ENCODE data around the gene SLIT3. TPM values are rescaled to one million over a fixed set of nuclear protein-coding genes. Genes with fewer than 3 reads are reported as not detected.

Gene SLIT3
- total RNA-seq, 1 donor from 2014 or later, result 0.66 TPM

- intact Hi-C loops (cut with micrococcal nuclease), result no loop called here
Observed at GRCh38 chr5:168941901-168942300, 359.0 kb downstream of the SLIT3 start.

- intact Hi-C loops (cut with micrococcal nuclease), result no loop called here
Observed at GRCh38 chr5:168940712-168941111, 360.2 kb downstream of the SLIT3 start.

- intact Hi-C loops (cut with micrococcal nuclease), result no loop called here
Observed at GRCh38 chr5:168939887-168940544, 360.9 kb downstream of the SLIT3 start.

- intact Hi-C loops (cut with micrococcal nuclease), result no loop called here
Observed at GRCh38 chr5:168939156-168939800, 361.7 kb downstream of the SLIT3 start.

- intact Hi-C loops (cut with micrococcal nuclease), result no loop called here
Observed at GRCh38 chr5:168936511-168936910, 364.4 kb downstream of the SLIT3 start.

- intact Hi-C loops (cut with micrococcal nuclease), result no loop called here
Observed at GRCh38 chr5:168935183-168935582, 365.8 kb downstream of the SLIT3 start.

GRCh38 chr5:168934169-168934568, 366.8 kb downstream of the SLIT3 start:
- intact Hi-C loops (cut with micrococcal nuclease), result no loop called here

- intact Hi-C loops (cut with micrococcal nuclease), result no loop called here
Observed at GRCh38 chr5:168932400-168933189, 368.3 kb downstream of the SLIT3 start.

- intact Hi-C loops (cut with micrococcal nuclease), result no loop called here
Observed at GRCh38 chr5:168931638-168932345, 369.1 kb downstream of the SLIT3 start.

- intact Hi-C loops (cut with micrococcal nuclease), result no loop called here
Observed at GRCh38 chr5:168929656-168930055, 371.3 kb downstream of the SLIT3 start.

GRCh38 chr5:168925160-168925559, 375.8 kb downstream of the SLIT3 start:
- intact Hi-C loops (cut with micrococcal nuclease), result no loop called here

- intact Hi-C loops (cut with micrococcal nuclease), result no loop called here
Observed at GRCh38 chr5:168921147-168921866, 379.6 kb downstream of the SLIT3 start.

- intact Hi-C loops (cut with micrococcal nuclease), result no loop called here
Observed at GRCh38 chr5:168920019-168920810, 380.7 kb downstream of the SLIT3 start.

GRCh38 chr5:168917947-168918600, 382.9 kb downstream of the SLIT3 start:
- intact Hi-C loops (cut with micrococcal nuclease), result no loop called here

GRCh38 chr5:168916852-168917251, 384.1 kb downstream of the SLIT3 start:
- intact Hi-C loops (cut with micrococcal nuclease), result no loop called here

GRCh38 chr5:168916266-168916665, 384.7 kb downstream of the SLIT3 start:
- intact Hi-C loops (cut with micrococcal nuclease), result no loop called here

GRCh38 chr5:168914491-168914890, 386.4 kb downstream of the SLIT3 start:
- intact Hi-C loops (cut with micrococcal nuclease), result no loop called here

- intact Hi-C loops (cut with micrococcal nuclease), result no loop called here
Observed at GRCh38 chr5:168910874-168911273, 390.1 kb downstream of the SLIT3 start.

- intact Hi-C loops (cut with micrococcal nuclease), result no loop called here
Observed at GRCh38 chr5:168908207-168908606, 392.7 kb downstream of the SLIT3 start.

- intact Hi-C loops (cut with micrococcal nuclease), result no loop called here
Observed at GRCh38 chr5:168903061-168903460, 397.9 kb downstream of the SLIT3 start.

Data from T-helper 2 cell treated with Interferon-gamma antibody and Interleukin-4, amounts not matched to agents 100 ng/mL and 5 ng/mL, for 36 hours (primary cell).